CD14-positive monocyte (primary cell): Measurements from ENCODE around the gene PLIN1. TPM values are rescaled to one million over a fixed set of nuclear protein-coding genes. Genes with fewer than 3 reads are reported as not detected.

Experiments
- DNase-seq, 3 donors: peaks; one replicate each; pipeline ENCODE4 v3.0.0-alpha.2; 2011 to 2022
- H2AFZ ChIP-seq: 2 replicates; pipeline ENCODE4 v1.6.0; 2012; ENCODE audit warnings: mild to moderate bottlenecking, low read depth, low read length, inconsistent platforms; ENCODE audit not compliant: insufficient read depth, poor library complexity, severe bottlenecking
- H3K27ac ChIP-seq, 2 donors: 1 replicate in 1 of 2; 2 replicates in 1 of 2; pipeline ENCODE4 v1.5.1; 2012 to 2013; ENCODE audit warnings: low read length in 2 of 2, control low read depth in 1 of 2, inconsistent platforms in 1 of 2, low read depth in 1 of 2, mild to moderate bottlenecking in 1 of 2
- H3K27me3 ChIP-seq, 2 donors: one replicate each; pipeline versions ENCODE4 v1.6.0 to v1.6.1; 2011 to 2013; ENCODE audit warnings: low read length in 2 of 2; ENCODE audit not compliant: control insufficient read depth in 2 of 2, insufficient read depth in 2 of 2
- H3K36me3 ChIP-seq, 2 donors: replicated peaks in 1 of 2; 1 replicate in 1 of 2; 2 replicates in 1 of 2; pipeline versions ENCODE4 v1.5.1 to v1.6.1; 2012 to 2013; ENCODE audit warnings: low read length in 2 of 2, control low read depth in 1 of 2, inconsistent platforms in 1 of 2, mild to moderate bottlenecking in 1 of 2; ENCODE audit not compliant: insufficient read depth in 2 of 2, control insufficient read depth in 1 of 2
- H3K4me1 ChIP-seq, 2 donors: 1 replicate in 1 of 2; 2 replicates in 1 of 2; pipeline versions ENCODE4 v1.5.1 to v1.6.1; 2012 to 2013; ENCODE audit warnings: low read length in 2 of 2, control low read depth in 1 of 2, inconsistent platforms in 1 of 2, mild to moderate bottlenecking in 1 of 2, moderate library complexity in 1 of 2; ENCODE audit not compliant: insufficient read depth in 2 of 2, control insufficient read depth in 1 of 2
- H3K4me2 ChIP-seq: replicated peaks from 2 replicates; pipeline ENCODE3; 2012; ENCODE audit warnings: low read length, moderate library complexity, mild to moderate bottlenecking; ENCODE audit not compliant: poor library complexity, severe bottlenecking; ENCODE audit errors: extremely low read depth
- H3K4me3 ChIP-seq, 3 experiments: fragments of 200-600 bp in 1 of 3; sonication (generic) in 1 of 3; replicated peaks in 1 of 3; 1 replicate in 2 of 3; 2 replicates in 1 of 3; pipeline ENCODE4 v1.5.1; 2011 to 2013; ENCODE audit warnings: low read length in 3 of 3, mild to moderate bottlenecking in 3 of 3, control low read depth in 2 of 3, low read depth in 2 of 3, inconsistent platforms in 1 of 3, moderate library complexity in 1 of 3
- H3K79me2 ChIP-seq: 2 replicates; pipeline ENCODE4 v1.6.0; 2012; ENCODE audit warnings: mild to moderate bottlenecking, control low read depth, inconsistent platforms, low read length, moderate library complexity; ENCODE audit not compliant: insufficient read depth
- H3K9ac ChIP-seq: 2 replicates; pipeline ENCODE4 v1.6.0; 2017; ENCODE audit warnings: low read length, mild to moderate bottlenecking; ENCODE audit not compliant: insufficient read depth, poor library complexity, severe bottlenecking
- H3K9me3 ChIP-seq, 2 donors: replicated peaks in 1 of 2; 1 replicate in 1 of 2; 2 replicates in 1 of 2; pipeline versions ENCODE4 v1.5.1 to v1.6.1; 2012 to 2013; ENCODE audit warnings: low read length in 2 of 2, control low read depth in 1 of 2; ENCODE audit not compliant: control insufficient read depth in 1 of 2, insufficient read depth in 1 of 2
- H4K20me1 ChIP-seq: 2 replicates; pipeline ENCODE4 v1.6.0; 2012; ENCODE audit warnings: mild to moderate bottlenecking, low read length, control low read depth, moderate library complexity; ENCODE audit not compliant: insufficient read depth
- H3K27ac Mint-ChIP-seq, 7 donors: one replicate each; pipeline ENCODE4 v1.8.0; 2020; ENCODE audit warnings: mild to moderate bottlenecking in 7 of 7, mixed read lengths in 7 of 7, moderate library complexity in 6 of 7, inconsistent platforms in 2 of 7
- H3K27me3 Mint-ChIP-seq, 3 donors: one replicate each; pipeline ENCODE4 v1.8.0; 2021 to 2022; ENCODE audit warnings: low read depth in 3 of 3, mild to moderate bottlenecking in 3 of 3, mixed read lengths in 3 of 3, moderate library complexity in 3 of 3, inconsistent platforms in 1 of 3
- H3K36me3 Mint-ChIP-seq, 2 donors: one replicate each; pipeline ENCODE4 v1.8.0; 2020; ENCODE audit warnings: mixed read lengths in 2 of 2, inconsistent platforms in 1 of 2, mild to moderate bottlenecking in 1 of 2
- H3K4me1 Mint-ChIP-seq: one replicate; pipeline ENCODE4 v1.8.0; 2020; ENCODE audit warnings: mild to moderate bottlenecking, mixed read lengths
- H3K4me3 Mint-ChIP-seq, 2 donors: one replicate each; pipeline ENCODE4 v1.8.0; 2020; ENCODE audit warnings: mild to moderate bottlenecking in 2 of 2, mixed read lengths in 2 of 2, moderate library complexity in 1 of 2
- H3K9me3 Mint-ChIP-seq, 7 donors: one replicate each; pipeline ENCODE4 v1.8.0; 2020 to 2022; ENCODE audit warnings: mixed read lengths in 7 of 7, mild to moderate bottlenecking in 6 of 7, moderate library complexity in 6 of 7, inconsistent platforms in 2 of 7
- CTCF ChIP-seq: fragments of 200-600 bp; IDR thresholded peaks from one replicate; pipeline ENCODE4 v1.8.0; 2022; ENCODE audit warnings: antibody characterized with exemption, mild to moderate bottlenecking
- WGBS: methylation state at CpG from one replicate; pipeline ENCODE4 v1.1.5; 2013; ENCODE audit warnings: missing lambda C conversion rate; ENCODE audit not compliant: insufficient coverage; 5-methylcytosine and 5-hydroxymethylcytosine counted together
- intact Hi-C, 2 donors: fragments of 100-400 bp; cut with micrococcal nuclease; formaldehyde crosslinking; loops; one replicate each; pipeline versions ENCODE4 v1.15.0 to v1.15.1; 2023
- polyA plus RNA-seq, 3 donors: library from polyadenylated mRNA; depleted of rRNA in 1 of 3; unstranded in 2 of 3; stranded (reverse) in 1 of 3; fragments of 300-500 nt in 2 of 3; fragments of >200 nt in 1 of 3; fragmentation: Illumina TruSeq in 2 of 3; gene quantifications; 1 replicate in 2 of 3; 2 replicates in 1 of 3; pipeline ENCODE4 v1.2.3, GENCODE V29; 2012 to 2021

Gene PLIN1
- polyA plus RNA-seq, 3 donors, result 0.12 TPM; not detected in 2

GRCh38 chr15:89653578-89653977 lies 25.6 kb downstream of the PLIN1 start:
- H3K4me2 ChIP-seq, result no peak overlapping the region
- H3K27me3 ChIP-seq, result peaks cover 30 to 36% of the 10 kb centered on the region in 2 donors
- Mint-ChIP-seq H3K4me3 (peak overlapping the region in 1 of 2 donors; percentile 93), H3K27me3 (peaks cover 28 to 51% (median 44%) of the 10 kb centered on the region in 3 donors), H3K27ac (no peak overlapping the region), H3K4me1 (peaks cover 10% of the 10 kb centered on the region), H3K36me3 (peaks cover 7 to 15% of the 10 kb centered on the region in 2 donors), H3K9me3 (peaks cover 0 to 10% (median 7%) of the 10 kb centered on the region in 7 donors)
- H3K4me3 ChIP-seq, result no peak overlapping the region
- peaks cover 7 to 14% of the 10 kb centered on the region in 2 donors for H3K4me1 ChIP-seq
- intact Hi-C loops, result no loop called here
- no CpG with 5 or more reads among the region's 2 CpGs for WGBS
- H3K9me3 ChIP-seq, result peaks cover 0 to 3% of the 10 kb centered on the region in 2 donors
- no peak for TF ChIP-seq CTCF
- H3K27ac ChIP-seq, result no peak overlapping the region
- H3K36me3 ChIP-seq, result no peaks in the 10 kb centered on the region
- no peaks in the 10 kb centered on the region for H4K20me1 ChIP-seq
- H3K79me2 ChIP-seq, result no peaks in the 10 kb centered on the region
- no peak overlapping the region for H2AFZ ChIP-seq
- no peak for DNase-seq
- H3K9ac ChIP-seq, result no peak overlapping the region

GRCh38 chr15:89652666-89653065 lies 26.5 kb downstream of the PLIN1 start:
- H3K36me3 ChIP-seq, result no peaks in the 10 kb centered on the region
- H3K4me1 Mint-ChIP-seq, result peaks cover 10% of the 10 kb centered on the region
- peaks cover 30 to 36% of the 10 kb centered on the region in 2 donors for H3K27me3 ChIP-seq

More at GRCh38 chr15:89652666-89653065, 26.5 kb downstream of the PLIN1 start:
- Histone ChIP-seq H3K4me3 (no peak overlapping the region), H3K9me3 (peaks cover 0 to 5% of the 10 kb centered on the region in 2 donors), H3K4me1 (peaks cover 7 to 14% of the 10 kb centered on the region in 2 donors), H3K27ac (no peak overlapping the region), H2AFZ (no peak overlapping the region), H3K9ac (no peak overlapping the region), H4K20me1 (no peaks in the 10 kb centered on the region), H3K4me2 (no peak overlapping the region), H3K79me2 (no peaks in the 10 kb centered on the region)
- intact Hi-C loops, result no loop called here
- peaks cover 28 to 46% (median 44%) of the 10 kb centered on the region in 3 donors for H3K27me3 Mint-ChIP-seq
- no peak for TF ChIP-seq CTCF
- DNase-seq, result no peak
- H3K4me3 Mint-ChIP-seq, result no peak overlapping the region
- peaks cover 2 to 11% (median 9%) of the 10 kb centered on the region in 7 donors for H3K9me3 Mint-ChIP-seq
- no peak overlapping the region for H3K27ac Mint-ChIP-seq
- H3K36me3 Mint-ChIP-seq, result peaks cover 7 to 15% of the 10 kb centered on the region in 2 donors
- 87% methylated on average over 14 of the region's 16 CpGs for WGBS
